HUES6 (cell line): ENCODE results near the gene FOXD1.
"Not testable (repeated sequence)": the region's sequence is repeated elsewhere in the genome, so short reads cannot be mapped to it uniquely, and the experiment has no call there.

Experiments
- H3K27ac ChIP-seq: 2 replicates; pipeline ENCODE4 v1.7.0; 2013; ENCODE audit warnings: low read depth, mild to moderate bottlenecking, low read length, inconsistent platforms
- H3K27me3 ChIP-seq: 2 replicates; pipeline ENCODE4 v1.6.1; 2013; ENCODE audit warnings: low read length; ENCODE audit not compliant: control insufficient read depth, insufficient read depth
- H3K36me3 ChIP-seq: 2 replicates; pipeline ENCODE4 v1.6.1; 2013; ENCODE audit warnings: low read length; ENCODE audit not compliant: control insufficient read depth, insufficient read depth
- H3K4me1 ChIP-seq: 2 replicates; pipeline ENCODE4 v1.6.1; 2013; ENCODE audit warnings: low read length; ENCODE audit not compliant: control insufficient read depth, insufficient read depth
- H3K4me3 ChIP-seq: 2 replicates; pipeline ENCODE4 v1.5.1; 2013; ENCODE audit warnings: low read depth, low read length
- H3K9ac ChIP-seq: one replicate; pipeline ENCODE4 v1.6.1; 2013; ENCODE audit warnings: mild to moderate bottlenecking, low read length
- H3K9me3 ChIP-seq: 2 replicates; pipeline ENCODE4 v1.6.1; 2013; ENCODE audit warnings: low read depth, low read length; ENCODE audit not compliant: control insufficient read depth, insufficient read depth

FOXD1 gene

GRCh38 chr5:73464016-73464745 is 15.6 kb upstream of the FOXD1 start:
- 0 out of 2 replicates have a peak, but pooled peaks cover 6% of the 10 kb centered on the region for H3K9me3 ChIP-seq
- H3K27ac ChIP-seq = no peak overlapping the region
- H3K36me3 ChIP-seq = no peaks in the 10 kb centered on the region
- H3K4me1 ChIP-seq = peaks cover 4% of the 10 kb centered on the region; the same call in 1 of the 2 replicates
- H3K4me3 ChIP-seq = no peak overlapping the region
- no peaks in the 10 kb centered on the region for H3K27me3 ChIP-seq
- H3K9ac ChIP-seq = no peak overlapping the region

- no peaks in the 10 kb centered on the region for H3K36me3 ChIP-seq
- no peak overlapping the region for H3K9ac ChIP-seq
- H3K4me1 ChIP-seq = peaks cover 4% of the 10 kb centered on the region; the same call in 1 of the 2 replicates
- H3K4me3 ChIP-seq = no peak overlapping the region
- no peak overlapping the region for H3K27ac ChIP-seq
- no peaks in the 10 kb centered on the region for H3K9me3 ChIP-seq
- no peaks in the 10 kb centered on the region for H3K27me3 ChIP-seq
Measured at GRCh38 chr5:73460133-73460532, 11.6 kb upstream of the FOXD1 start.

- H3K27me3 ChIP-seq = no peaks in the 10 kb centered on the region
Measured at GRCh38 chr5:73459366-73459765, 10.8 kb upstream of the FOXD1 start.

GRCh38 chr5:73456462-73456861 is 7.9 kb upstream of the FOXD1 start:
- Histone ChIP-seq H3K27me3 (peaks cover 29% of the 10 kb centered on the region), H3K4me1 (peaks cover 13% of the 10 kb centered on the region)
- H3K36me3 ChIP-seq, H3K27ac ChIP-seq, H3K9ac ChIP-seq, H3K4me3 ChIP-seq, H3K9me3 ChIP-seq: not testable (repeated sequence)

More at GRCh38 chr5:73459366-73459765, 10.8 kb upstream of the FOXD1 start:
- no peak overlapping the region for H3K4me3 ChIP-seq
- H3K9me3 ChIP-seq = no peaks in the 10 kb centered on the region
- H3K27ac ChIP-seq = no peak overlapping the region
- H3K9ac ChIP-seq = no peak overlapping the region
- H3K36me3 ChIP-seq = no peaks in the 10 kb centered on the region
- H3K4me1 ChIP-seq = peaks cover 4% of the 10 kb centered on the region; the same call in 1 of the 2 replicates

GRCh38 chr5:73454379-73455036 is 5.9 kb upstream of the FOXD1 start:
- Histone ChIP-seq H3K27me3 (peaks cover 48% of the 10 kb centered on the region), H3K9me3 (no peaks in the 10 kb centered on the region), H3K4me1 (peaks cover 14% of the 10 kb centered on the region), H3K27ac (no peak overlapping the region), H3K4me3 (no peak overlapping the region), H3K36me3 (no peaks in the 10 kb centered on the region), H3K9ac (no peak overlapping the region)

GRCh38 chr5:73452215-73452614 is 3.6 kb upstream of the FOXD1 start:
- H3K36me3 ChIP-seq = no peaks in the 10 kb centered on the region
- peaks cover 20% of the 10 kb centered on the region for H3K4me1 ChIP-seq
- peak overlapping the region; percentile 64 for H3K4me3 ChIP-seq
- no peak overlapping the region for H3K9ac ChIP-seq
- no peak overlapping the region for H3K27ac ChIP-seq
- peaks cover 67% of the 10 kb centered on the region for H3K27me3 ChIP-seq
- H3K9me3 ChIP-seq = no peaks in the 10 kb centered on the region

- H3K27me3 ChIP-seq = peaks cover 72% of the 10 kb centered on the region
- peaks cover 20% of the 10 kb centered on the region for H3K4me1 ChIP-seq
- H3K36me3 ChIP-seq = no peaks in the 10 kb centered on the region
- H3K9ac ChIP-seq = peak overlapping the region; percentile 54
- no peak overlapping the region for H3K27ac ChIP-seq
- H3K9me3 ChIP-seq = no peaks in the 10 kb centered on the region
- H3K4me3 ChIP-seq = peak overlapping the region; percentile 64
Measured at GRCh38 chr5:73451224-73452130, 2.9 kb upstream of the FOXD1 start.

GRCh38 chr5:73450672-73451223 is 2.2 kb upstream of the FOXD1 start:
- peaks cover 20% of the 10 kb centered on the region for H3K4me1 ChIP-seq
- no peaks in the 10 kb centered on the region for H3K36me3 ChIP-seq
- peak overlapping the region; percentile 64 for H3K4me3 ChIP-seq
- H3K9ac ChIP-seq = peak overlapping the region; percentile 38
- H3K27me3 ChIP-seq = peaks cover 79% of the 10 kb centered on the region
- H3K9me3 ChIP-seq = no peaks in the 10 kb centered on the region
- no peak overlapping the region for H3K27ac ChIP-seq

- peaks cover 20% of the 10 kb centered on the region for H3K4me1 ChIP-seq
- H3K4me3 ChIP-seq = peak overlapping the region; percentile 64; the same call in 1 of the 2 replicates
- no peak overlapping the region for H3K9ac ChIP-seq
- no peaks in the 10 kb centered on the region for H3K36me3 ChIP-seq
- no peak overlapping the region for H3K27ac ChIP-seq
- peaks cover 85% of the 10 kb centered on the region for H3K27me3 ChIP-seq
- H3K9me3 ChIP-seq = no peaks in the 10 kb centered on the region
Measured at GRCh38 chr5:73450137-73450536, 1.6 kb upstream of the FOXD1 start.

- peaks cover 93% of the 10 kb centered on the region for H3K27me3 ChIP-seq
Measured at GRCh38 chr5:73447530-73448462, 781 bp downstream of the FOXD1 start.

More at GRCh38 chr5:73447530-73448462, 781 bp downstream of the FOXD1 start:
- Histone ChIP-seq H3K9ac (peak overlapping the region; percentile 56), H3K4me3 (peak overlapping the region; percentile 79), H3K36me3 (no peaks in the 10 kb centered on the region), H3K27ac (no peak overlapping the region), H3K9me3 (no peaks in the 10 kb centered on the region), H3K4me1 (peaks cover 34% of the 10 kb centered on the region)
